GM21515 (cell line): Measurements from ENCODE around the gene SBF1.
"Not testable (repeated sequence)": the region's sequence is repeated elsewhere in the genome, so short reads cannot be mapped to it uniquely, and the experiment has no call there.

Source experiments
- ATAC-seq: cut with Tn5 transposase; IDR thresholded peaks from one replicate; pipeline ENCODE4 v1.9.1; 2021; ENCODE audit not compliant: unreplicated experiment

SBF1 gene

GRCh38 chr22:50445880-50446707, 28.7 kb downstream of the SBF1 start:
- ATAC-seq, result no peak

- no peak for ATAC-seq
These were observed 29.6 kb downstream of the SBF1 start for GRCh38 chr22:50445071-50445879.

DNA sequence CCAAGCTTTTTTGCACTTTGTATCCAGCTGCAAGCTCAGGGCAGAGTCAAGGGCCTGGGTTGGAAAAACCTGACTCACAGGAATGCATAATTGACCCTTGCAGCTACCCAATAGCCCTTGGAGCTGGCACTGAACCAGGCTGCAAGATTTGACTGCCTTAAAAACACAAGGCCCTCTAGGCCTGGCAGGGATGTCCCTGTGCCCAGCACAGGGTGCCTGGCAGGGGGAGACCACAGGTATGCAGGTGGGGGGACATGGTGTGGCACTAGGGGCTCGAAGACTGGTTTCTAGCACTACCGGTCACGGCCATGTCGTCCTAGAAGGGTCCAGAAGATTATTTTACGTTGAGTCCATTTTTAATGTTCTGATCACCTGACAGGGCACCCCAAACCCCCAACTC, 30.2 kb downstream of the SBF1 start:
- ATAC-seq, result no peak

DNA sequence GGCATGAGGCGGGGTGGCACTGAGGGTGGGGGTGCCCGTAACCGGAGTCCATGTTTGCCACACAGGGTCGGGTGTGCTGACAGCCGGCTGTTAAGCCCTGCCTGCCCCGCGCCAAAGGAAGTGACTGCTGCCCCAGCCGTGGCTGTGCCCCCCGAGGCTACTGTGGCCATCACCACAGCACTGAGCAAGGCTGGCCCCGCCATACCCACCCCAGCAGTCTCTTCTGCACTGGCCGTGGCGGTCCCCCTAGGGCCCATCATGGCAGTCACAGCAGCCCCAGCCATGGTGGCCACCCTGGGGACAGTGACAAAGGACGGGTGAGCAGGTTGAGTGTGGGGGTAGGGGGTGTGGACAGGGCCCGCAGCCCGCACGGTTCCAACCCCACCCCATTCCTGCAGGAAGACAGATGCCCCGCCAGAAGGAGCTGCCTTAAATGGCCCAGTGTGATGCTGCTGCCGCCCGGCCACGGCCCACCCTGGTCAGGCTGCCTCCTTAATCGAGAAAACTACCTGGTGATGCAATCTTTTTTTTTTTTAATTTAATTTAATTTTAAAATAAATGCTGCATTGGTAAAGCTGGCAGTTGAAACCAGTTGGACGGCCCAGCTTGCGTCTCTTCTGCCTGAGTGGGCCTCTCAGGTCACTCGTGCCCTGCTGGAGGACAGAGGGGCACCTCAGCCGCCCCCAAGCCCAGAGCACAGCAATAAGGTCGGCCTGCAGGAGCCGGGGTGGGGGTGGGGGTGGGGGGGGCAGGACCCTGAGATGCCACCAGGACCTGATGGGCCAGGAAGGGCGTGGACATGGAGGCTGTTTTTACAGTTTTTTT, 30.8 kb downstream of the SBF1 start:
- no peak for ATAC-seq

GRCh38 chr22:50443197-50443596, 31.6 kb downstream of the SBF1 start:
- no peak for ATAC-seq

DNA sequence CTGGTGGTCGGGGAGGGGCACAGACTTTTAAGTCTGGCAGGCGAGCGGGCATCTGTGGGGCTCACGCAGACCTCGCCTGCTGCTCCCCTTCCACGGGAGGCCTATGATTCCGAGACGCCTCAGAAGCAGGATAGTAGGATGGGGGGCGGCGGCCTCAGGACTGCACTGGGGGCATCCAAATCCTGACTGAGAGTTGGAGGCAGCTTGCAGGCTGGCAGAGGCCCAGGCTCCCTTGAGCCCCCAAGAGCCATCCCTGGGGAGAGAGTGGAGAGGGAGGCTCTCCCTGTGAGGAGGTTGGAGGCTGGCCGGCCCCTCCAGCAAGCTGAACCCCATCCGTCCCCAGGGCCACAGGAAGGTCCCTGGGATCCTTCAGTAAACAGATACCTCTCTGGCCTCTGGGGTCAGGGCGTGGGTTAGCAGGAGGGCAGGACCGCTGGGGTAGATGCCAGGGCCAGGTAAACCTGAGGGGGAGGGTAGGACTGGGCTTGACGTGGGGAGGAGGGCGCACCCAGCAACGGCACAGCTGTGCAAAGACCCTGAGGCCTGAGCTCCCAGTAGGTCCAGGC, 33.3 kb downstream of the SBF1 start:
- no peak for ATAC-seq

DNA sequence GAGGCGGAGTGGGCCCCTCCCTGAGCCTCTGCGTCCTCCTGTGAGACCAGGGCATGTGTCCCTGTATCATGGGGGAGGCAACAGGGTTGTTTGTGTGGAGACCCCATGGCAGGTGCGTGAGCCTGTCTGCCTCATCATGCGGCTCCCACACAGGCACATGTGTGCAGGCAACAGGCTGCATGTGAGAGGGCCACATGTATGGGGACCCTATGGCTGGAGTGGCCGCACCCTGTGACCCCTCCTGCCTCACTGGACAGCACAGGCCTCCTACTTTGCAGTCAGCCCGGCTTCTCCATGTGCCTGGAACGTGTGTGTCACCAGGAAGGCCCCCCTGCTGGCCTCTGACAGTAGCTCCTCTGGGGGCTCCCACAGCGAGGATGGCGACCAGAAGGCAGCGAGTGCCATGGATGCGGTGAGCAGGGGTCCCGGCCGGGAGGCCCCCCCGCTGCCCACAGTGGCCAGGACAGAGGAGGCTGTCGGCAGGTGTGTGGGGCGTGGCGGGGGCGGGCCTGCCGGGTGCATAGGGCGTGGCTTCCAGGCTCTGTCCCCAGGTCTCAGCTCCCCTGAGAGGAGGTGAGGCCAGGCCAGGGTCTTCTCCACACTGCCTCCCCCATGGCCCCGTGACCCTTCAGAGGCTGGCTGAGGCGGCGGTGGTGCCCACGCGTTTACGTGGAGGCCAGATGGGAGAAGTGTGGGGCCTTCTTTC, 34.1 kb downstream of the SBF1 start:
- no peak for ATAC-seq

GRCh38 chr22:50439871-50440331, 34.9 kb downstream of the SBF1 start:
- no peak for ATAC-seq

DNA sequence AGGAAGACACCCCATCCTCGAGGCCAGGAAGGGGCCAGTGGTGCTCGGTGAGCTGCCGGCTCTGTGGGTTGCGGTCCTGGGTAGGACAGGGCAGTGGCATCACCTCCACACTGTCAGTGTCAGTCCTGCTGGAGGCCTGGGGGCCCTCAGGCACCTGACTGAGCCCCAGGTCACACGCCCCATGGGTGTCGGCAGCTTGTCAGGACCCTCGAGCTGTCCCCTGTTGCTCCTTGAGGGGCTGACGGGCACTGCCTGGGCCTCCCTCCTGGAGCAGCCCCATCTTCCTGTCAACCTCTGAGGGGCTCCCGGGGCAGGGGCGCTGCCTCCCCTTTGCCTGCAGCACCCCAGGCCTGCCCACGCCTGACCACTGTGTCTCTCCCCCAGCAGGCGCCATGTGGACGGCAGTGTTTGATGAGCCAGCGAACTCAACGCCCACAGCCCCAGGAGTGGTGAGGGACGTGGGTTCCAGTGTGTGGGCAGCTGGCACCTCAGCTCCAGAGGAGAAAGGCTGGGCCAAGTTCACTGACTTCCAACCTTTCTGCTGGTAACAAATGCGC, 35.4 kb downstream of the SBF1 start:
- ATAC-seq, result no peak

DNA sequence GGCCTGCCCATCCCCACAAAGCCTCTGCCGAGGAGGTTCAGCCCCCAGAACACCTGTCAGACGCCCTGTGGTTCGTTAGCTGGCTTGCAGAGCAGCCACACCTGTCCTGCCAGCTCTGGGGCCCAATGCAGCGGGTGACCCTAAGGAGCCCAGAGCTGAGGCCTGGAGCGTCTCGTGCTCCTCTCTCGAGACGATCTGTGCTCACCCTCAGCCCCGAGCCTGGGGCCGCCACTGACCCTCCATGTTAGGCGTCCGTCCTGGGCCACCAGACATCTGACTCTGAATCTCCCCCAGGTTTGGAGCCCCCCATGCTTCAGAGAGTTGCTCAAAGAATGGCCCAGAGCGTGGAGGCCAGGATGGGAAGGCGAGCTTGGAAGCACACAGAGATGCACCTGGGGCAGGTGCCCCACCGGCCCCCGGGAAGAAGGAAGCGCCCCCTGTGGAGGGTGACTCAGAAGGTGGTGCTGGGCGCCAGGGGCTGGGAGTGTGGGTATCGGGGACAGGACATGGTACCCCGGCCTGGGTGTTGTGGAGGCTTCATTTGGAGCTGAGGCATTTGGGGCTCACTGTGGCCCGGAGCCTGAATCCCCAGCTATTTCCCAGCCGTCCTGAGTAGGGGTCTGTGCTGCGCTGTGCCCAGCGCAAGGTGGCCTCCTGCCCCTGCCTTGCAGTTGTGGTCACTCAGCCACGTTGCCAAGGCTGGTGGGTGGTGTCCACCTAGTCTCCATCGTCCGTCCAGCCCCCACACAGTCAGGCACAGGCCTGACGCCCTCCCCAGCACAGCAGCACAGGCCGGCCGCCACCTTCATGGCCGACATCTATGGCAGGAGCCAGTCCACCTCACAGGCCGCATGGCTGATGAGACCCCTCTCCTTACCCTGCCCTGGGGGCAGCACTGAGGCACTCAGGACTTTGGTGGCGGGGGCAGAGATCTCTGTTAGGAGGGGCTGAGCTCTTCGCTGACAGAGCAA, 36.2 kb downstream of the SBF1 start:
- no peak for ATAC-seq

DNA sequence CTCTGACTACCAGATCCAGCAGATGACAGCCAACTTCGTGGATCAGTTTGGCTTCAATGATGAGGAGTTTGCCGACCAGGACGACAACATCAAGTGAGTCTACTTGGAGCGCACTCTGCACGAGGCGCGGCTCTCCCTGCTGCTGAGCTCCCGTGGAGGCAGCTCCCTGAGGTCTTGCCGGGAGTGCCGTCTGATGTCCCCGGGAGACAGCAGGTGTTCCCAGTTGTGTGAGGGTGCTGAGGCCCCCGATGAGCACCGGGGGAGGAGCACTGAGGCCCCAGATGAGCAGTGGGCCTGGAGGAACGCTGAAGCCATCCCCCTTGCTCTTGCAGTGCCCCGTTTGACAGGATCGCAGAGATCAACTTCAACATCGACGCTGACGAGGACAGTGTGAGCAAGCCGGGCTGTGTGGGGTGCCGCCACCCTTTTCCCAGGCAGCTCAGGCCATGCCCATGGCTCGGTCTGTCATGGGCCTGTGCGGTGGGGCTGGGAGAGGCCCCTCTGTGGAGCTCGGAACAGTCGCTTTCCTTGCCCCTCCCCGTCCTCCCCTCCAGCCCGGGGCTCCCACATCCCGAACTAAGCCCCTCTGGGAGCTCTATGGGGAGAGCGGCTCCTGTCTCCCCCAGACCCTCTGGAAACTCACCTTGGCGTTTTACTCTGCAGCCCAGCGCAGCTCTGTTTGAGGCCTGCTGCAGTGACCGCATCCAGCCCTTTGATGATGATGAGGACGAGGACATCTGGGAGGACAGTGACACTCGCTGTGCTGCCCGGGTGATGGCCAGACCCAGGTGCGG, 37.1 kb downstream of the SBF1 start:
- no peak for ATAC-seq

- ATAC-seq, result no peak
These were observed 37.9 kb downstream of the SBF1 start for GRCh38 chr22:50436841-50437341.

GRCh38 chr22:50436015-50436830, 38.6 kb downstream of the SBF1 start:
- ATAC-seq, result no peak

- no peak for ATAC-seq
These were observed 39.4 kb downstream of the SBF1 start for GRCh38 chr22:50435291-50436014.

- no peak for ATAC-seq
These were observed 40.0 kb downstream of the SBF1 start for GRCh38 chr22:50434849-50435248.

DNA sequence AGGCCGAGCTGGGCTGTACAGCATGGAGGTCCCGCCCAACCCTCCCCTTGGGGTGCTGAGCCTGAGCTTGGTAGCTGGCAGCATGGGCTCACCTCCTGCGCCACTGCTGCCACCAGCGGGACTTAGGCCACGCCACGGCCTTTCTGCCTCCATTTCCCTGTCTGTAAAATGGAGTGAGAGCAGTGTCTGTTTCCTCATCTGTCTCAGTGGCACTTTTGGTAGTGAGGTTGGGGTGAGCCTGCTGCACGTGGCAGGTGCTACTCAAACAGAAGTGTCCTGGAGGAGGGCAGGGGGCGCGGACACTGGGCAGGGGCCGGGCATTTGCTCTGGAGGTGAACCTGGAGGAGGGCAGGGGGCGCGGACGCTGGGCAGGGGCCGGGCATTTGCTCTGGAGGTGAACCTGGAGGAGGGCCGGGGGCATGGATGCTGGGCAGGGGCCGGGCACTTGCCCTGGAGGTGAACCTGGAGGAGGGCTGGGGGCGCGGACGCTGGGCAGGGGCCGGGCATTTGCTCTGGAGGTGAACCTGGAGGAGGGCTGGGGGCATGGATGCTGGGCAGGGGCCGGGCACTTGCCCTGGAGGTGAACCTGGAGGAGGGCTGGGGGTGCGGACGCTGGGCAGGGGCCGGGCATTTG, 41.8 kb downstream of the SBF1 start:
- not testable (repeated sequence) for ATAC-seq
